ENCODE data around the gene TPBGL.

DNA sequence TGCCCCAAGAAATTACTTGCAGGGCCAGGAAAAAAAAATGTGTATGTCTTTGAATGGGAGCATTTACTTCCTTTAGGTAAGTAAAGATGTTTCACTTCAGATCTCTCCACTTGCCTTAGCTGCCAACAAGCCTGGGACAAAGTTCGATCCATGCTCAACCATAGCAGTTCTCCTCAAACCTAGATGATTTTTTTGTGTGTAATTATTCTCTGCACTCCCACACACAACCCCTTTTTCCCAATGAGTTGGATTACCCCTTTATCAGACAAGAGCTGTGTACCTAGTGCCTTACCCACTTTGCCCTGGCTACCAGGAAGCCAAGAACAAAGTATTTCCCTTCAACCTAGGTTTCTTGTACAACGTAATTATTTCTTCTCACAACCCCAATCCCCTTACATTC lies 35.6 kb downstream of the TPBGL start:
- TF ChIP-seq POLR2A (IDR thresholded peaks at IDR 0.05; ENCODE audit: low read length) (no peak), GATA1 (IDR thresholded peaks at IDR 0.05; ENCODE audit: low read depth, low read length) (no peak)
